Adrenal gland (tissue), 12 donors: Measurements from ENCODE around the gene NRXN3. TPM values are rescaled to one million over a fixed set of nuclear protein-coding genes. Genes with fewer than 3 reads are reported as not detected.

Experiments used
- DNase-seq, 7 donors: peaks; one replicate each; pipeline ENCODE4 v3.0.0-alpha.2; 2019 to 2020
- H3K27ac ChIP-seq, 5 donors: fragments of 200-600 bp; sonication (generic) in 4 of 5; 1 replicate in 3 of 5; 2 replicates in 2 of 5; pipeline versions ENCODE4 v1.5.1 to v1.8.0; 2016 to 2020; ENCODE audit warnings: mild to moderate bottlenecking in 1 of 5
- H3K27me3 ChIP-seq: fragments of 200-600 bp; 2 replicates; pipeline ENCODE4 v1.8.0; 2021
- H3K36me3 ChIP-seq, 2 donors: fragments of 200-600 bp; replicated peaks in 1 of 2; 1 replicate in 1 of 2; 2 replicates in 1 of 2; pipeline versions ENCODE4 v1.5.1 to v1.8.0; 2018 to 2022
- H3K4me1 ChIP-seq, 2 donors: fragments of 200-600 bp; replicated peaks in 1 of 2; 1 replicate in 1 of 2; 2 replicates in 1 of 2; pipeline versions ENCODE4 v1.5.1 to v1.8.0; 2018 to 2021
- H3K4me3 ChIP-seq, 4 donors: fragments of 200-600 bp; sonication (generic) in 3 of 4; one replicate each; pipeline ENCODE4 v1.5.1; 2016 to 2018
- H3K9me3 ChIP-seq, 3 donors: fragments of 200-600 bp; sonication (generic) in 1 of 3; replicated peaks in 1 of 3; 1 replicate in 2 of 3; 2 replicates in 1 of 3; pipeline versions ENCODE4 v1.5.1 to v1.8.0; 2016 to 2021
- CTCF ChIP-seq, 6 experiments: fragments of 450-650 bp in 4 of 6; fragments of 200-600 bp in 2 of 6; sonication (generic) in 1 of 6; IDR thresholded peaks; 1 replicate in 5 of 6; 2 replicates in 1 of 6; pipeline versions ENCODE4 v1.5.1 to v1.8.0; 2016 to 2021; ENCODE audit warnings: antibody characterized with exemption in 6 of 6, mild to moderate bottlenecking in 2 of 6, moderate library complexity in 1 of 6
- POLR2A ChIP-seq, 2 donors: fragments of 450-650 bp; IDR thresholded peaks; one replicate each; pipeline ENCODE4 v1.6.1; 2017; ENCODE audit warnings: antibody characterized with exemption in 2 of 2, mild to moderate bottlenecking in 2 of 2, moderate library complexity in 1 of 2
- WGBS, 4 donors: extraction: QIAGEN DNeasy Blood & Tissue Kit in 2 of 4; methylation state at CpG; one replicate each; pipeline versions ENCODE4 v1.1.5 to v1.1.7; 2013 to 2017; 5-methylcytosine and 5-hydroxymethylcytosine counted together
- intact Hi-C, 2 donors: fragments of 100-400 bp; cut with DNase I; formaldehyde crosslinking; loops; one replicate each; pipeline versions ENCODE4 v1.14.1 to v1.15.0; 2022 to 2023
- polyA plus RNA-seq, 3 donors: library from polyadenylated mRNA; stranded (reverse); fragments of 200-250 nt in 2 of 3; fragments of 350-450 nt in 1 of 3; fragmentation: Illumina TruSeq in 1 of 3; extraction: RNeasy Lipid Tissue Mini Kit (QIAGEN cat#74804) in 1 of 3; gene quantifications; one replicate each; pipeline ENCODE4 v1.2.3, GENCODE V29; 2013 to 2014
- total RNA-seq, 9 donors: library from RNA; depleted of rRNA in 4 of 9; stranded (reverse); fragments of >200 nt in 4 of 9; fragments of 120-200 nt in 1 of 9; fragmentation: NEBNext Ultra II Directional in 1 of 9; extraction: Animal tissue kit (Norgen Biotek cat#: 25700) in 1 of 9; gene quantifications; one replicate each; pipeline versions ENCODE4 v1.1.0 to v1.2.4, GENCODE V29; 2013 to 2023
- donor health status: healthy with polysubstance abuse.
- donor health status: Bipolar disorder and iron deficiency.
- donor health status: DM: yes; HTN: yes; CAD: no.
- donor health status: DM: no; HTN: no; CAD: no.
- donor health status: DM: no; HTN: no; CAD: no.
- donor health status: DM: yes; HTN: yes; CAD: no.

Gene NRXN3
- total and polyA plus RNA-seq, 12 donors: 0.09 to 8.5 (median 1.6) TPM

GRCh38 chr14:79482825-79483224, 1312.7 kb downstream of the NRXN3 start:
- no peaks in the 10 kb centered on the region for H3K36me3 ChIP-seq
- 78 to 96% (median 92%) methylated on average over 1 of the region's 1 CpG for WGBS, 4 donors
- H3K27me3 ChIP-seq: no peaks in the 10 kb centered on the region
- no peaks in the 10 kb centered on the region for H3K4me1 ChIP-seq
- H3K4me3 ChIP-seq: no peak overlapping the region
- no peaks in the 10 kb centered on the region for H3K9me3 ChIP-seq
- intact Hi-C loops: no loop called here
- TF ChIP-seq POLR2A (IDR thresholded peaks at IDR 0.05) (no peak), CTCF (IDR thresholded peaks at IDR 0.05) (no peak)
- no peak for DNase-seq
- no peak overlapping the region for H3K27ac ChIP-seq

DNA sequence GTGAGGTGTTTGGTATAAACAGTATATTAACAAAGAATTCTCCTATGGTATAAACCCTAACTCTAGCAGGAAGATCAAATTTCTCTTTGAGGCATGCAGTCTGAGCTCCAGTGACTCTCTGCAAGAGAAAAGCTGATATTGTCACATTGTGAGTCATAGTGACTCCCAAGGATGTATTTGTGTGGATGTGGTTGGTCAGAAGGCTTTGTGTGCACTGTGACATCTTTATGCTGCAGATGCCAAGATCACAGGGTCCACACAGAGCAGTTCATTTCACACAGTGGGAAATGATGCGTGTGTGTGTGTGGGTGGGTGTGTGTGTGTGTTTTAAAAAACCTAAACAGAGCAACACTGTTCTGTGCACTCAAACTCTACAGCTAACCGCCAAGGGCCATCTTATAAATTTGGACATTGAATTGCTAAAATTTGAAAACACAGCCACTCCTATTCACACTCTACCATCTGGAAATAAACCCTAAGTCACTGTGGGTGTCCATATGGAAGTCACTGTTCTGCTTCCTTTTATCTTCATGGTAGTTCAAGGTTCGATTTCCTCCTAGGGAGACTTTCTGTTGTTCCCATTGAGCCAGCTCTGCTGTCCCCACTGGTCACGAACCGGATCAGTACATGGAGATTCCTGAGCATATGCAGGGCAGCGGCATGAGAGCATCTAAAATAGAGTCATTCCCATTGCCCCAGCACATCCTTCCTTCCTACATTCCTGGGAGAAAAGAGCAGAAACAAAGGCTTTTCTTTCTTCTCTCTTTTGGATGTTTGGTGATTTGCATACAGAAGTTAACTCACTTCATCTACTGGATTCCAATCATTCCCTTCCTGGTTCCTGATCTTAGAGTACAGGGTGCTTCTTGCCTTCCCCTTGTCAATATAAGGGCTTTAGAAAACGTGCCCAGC, 1313.6 kb downstream of the NRXN3 start:
- intact Hi-C loops: no loop called here
- 86 to 91% (median 86%) methylated on average over 7 of the region's 7 CpGs for WGBS, 4 donors
- H3K36me3 ChIP-seq: no peaks in the 10 kb centered on the region
- no peak for DNase-seq
- H3K4me1 ChIP-seq: no peaks in the 10 kb centered on the region
- no peaks in the 10 kb centered on the region for H3K27me3 ChIP-seq
- TF ChIP-seq POLR2A (IDR thresholded peaks at IDR 0.05) (no peak), CTCF (IDR thresholded peaks at IDR 0.05) (no peak)
- no peaks in the 10 kb centered on the region for H3K9me3 ChIP-seq
- no peak overlapping the region for H3K27ac ChIP-seq
- H3K4me3 ChIP-seq: no peak overlapping the region

GRCh38 chr14:79487632-79488031, 1317.5 kb downstream of the NRXN3 start:
- no peak for DNase-seq
- WGBS, 4 donors: 35 to 66% (median 49%) methylated on average over 1 of the region's 1 CpG
- no peaks in the 10 kb centered on the region for H3K4me1 ChIP-seq
- no peaks in the 10 kb centered on the region for H3K27me3 ChIP-seq
- no peak overlapping the region for H3K4me3 ChIP-seq
- no peak overlapping the region for H3K27ac ChIP-seq
- no peaks in the 10 kb centered on the region for H3K9me3 ChIP-seq
- no peaks in the 10 kb centered on the region for H3K36me3 ChIP-seq
- TF ChIP-seq POLR2A (IDR thresholded peaks at IDR 0.05) (no peak), CTCF (IDR thresholded peaks at IDR 0.05) (no peak)
- intact Hi-C loops: no loop called here

DNA sequence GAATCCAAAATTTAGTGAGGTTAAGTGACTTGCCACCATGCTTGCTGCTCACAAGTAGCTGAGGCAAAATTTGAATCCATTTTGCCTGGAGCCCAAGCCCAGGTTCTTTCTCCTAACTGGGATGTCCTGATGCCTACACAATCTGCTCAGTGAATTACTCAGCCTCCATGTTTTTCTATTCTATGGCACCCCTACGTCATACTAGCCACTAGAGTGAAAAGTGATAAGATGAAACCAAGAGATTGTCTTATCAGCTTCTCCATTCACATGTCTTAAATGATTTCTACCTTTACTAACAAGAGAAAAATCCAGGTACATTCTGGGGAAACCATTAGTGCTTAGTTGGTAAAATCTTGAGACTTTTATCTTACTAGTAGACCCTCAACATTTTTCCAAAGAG, 1321.0 kb downstream of the NRXN3 start:
- Histone ChIP-seq H3K9me3 (no peaks in the 10 kb centered on the region), H3K27me3 (no peaks in the 10 kb centered on the region), H3K27ac (no peak overlapping the region), H3K4me3 (no peak overlapping the region), H3K36me3 (no peaks in the 10 kb centered on the region), H3K4me1 (no peaks in the 10 kb centered on the region)
- intact Hi-C loops: no loop called here
- no peak for DNase-seq
- TF ChIP-seq CTCF (IDR thresholded peaks at IDR 0.05) (no peak), POLR2A (IDR thresholded peaks at IDR 0.05) (no peak)
- WGBS, 4 donors: 59 to 78% (median 64%) methylated on average over 1 of the region's 1 CpG
